ENCODE results near the gene CCDC80.

Gene CCDC80

DNA sequence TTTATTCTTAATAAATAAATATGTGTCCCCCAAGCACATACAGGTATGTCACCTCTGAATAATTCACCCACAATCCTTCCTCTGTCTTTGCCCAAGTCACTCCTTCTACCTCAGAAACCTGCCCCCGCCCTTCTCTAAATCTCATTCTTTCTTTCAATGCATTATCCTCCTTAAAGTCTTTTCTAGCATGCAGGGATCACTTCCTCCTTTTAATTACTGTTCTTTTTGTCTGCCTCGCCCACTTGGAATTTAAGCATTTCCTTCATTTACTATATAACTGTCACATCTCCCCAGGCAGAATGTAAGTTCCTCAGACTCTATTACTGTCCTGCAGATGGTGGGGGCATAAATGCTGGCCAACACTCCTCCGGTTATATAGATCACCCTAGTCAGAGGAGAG, 7.8 kb downstream of the CCDC80 start:
- DNase-seq: no peak

DNA sequence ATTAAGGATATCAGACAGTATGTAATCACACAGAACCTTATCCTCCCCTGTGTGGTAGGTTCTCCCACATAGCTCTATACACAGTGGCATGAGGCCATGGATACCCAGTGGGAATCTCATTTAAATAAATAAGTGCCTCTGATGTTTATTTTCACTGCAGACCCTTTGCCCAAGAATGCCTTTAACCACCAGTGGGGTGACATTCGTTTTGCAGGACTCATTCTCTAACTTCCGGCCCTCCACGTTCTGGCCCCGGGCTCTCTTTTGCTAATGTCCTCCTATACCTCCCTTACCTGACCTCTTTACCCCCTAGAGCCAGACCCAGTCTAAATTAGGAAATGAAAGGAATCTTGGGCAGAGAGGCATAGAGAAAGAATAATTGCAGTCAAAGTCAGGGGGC, 8.3 kb downstream of the CCDC80 start:
- DNase-seq: no peak

GRCh38 chr3:112631257-112631656, 9.7 kb downstream of the CCDC80 start:
- no peak for DNase-seq

GRCh38 chr3:112629425-112629824, 11.5 kb downstream of the CCDC80 start:
- no peak for DNase-seq

- peak; percentile 43 for DNase-seq
Observed at GRCh38 chr3:112627919-112628466, 12.9 kb downstream of the CCDC80 start.

DNA sequence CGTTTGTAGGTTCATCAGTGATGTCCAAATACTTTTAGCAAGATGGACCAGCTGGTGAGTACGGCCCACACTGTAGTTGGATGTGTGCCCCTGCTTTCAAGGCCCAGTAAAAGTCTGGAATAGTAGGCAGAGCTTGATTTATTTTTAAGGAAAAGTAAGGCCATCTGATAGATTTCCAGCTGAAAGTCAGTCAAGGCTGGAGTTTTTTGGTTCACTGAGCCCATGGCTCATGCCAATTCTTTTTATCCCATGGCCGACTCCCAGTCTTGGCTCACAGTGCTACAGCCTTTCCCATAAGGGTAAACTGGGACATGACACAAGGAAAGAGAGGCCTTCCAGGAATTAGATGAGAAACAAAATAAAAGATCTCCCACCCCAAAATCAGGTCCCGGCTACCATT, 13.5 kb downstream of the CCDC80 start:
- no peak for DNase-seq

DNA sequence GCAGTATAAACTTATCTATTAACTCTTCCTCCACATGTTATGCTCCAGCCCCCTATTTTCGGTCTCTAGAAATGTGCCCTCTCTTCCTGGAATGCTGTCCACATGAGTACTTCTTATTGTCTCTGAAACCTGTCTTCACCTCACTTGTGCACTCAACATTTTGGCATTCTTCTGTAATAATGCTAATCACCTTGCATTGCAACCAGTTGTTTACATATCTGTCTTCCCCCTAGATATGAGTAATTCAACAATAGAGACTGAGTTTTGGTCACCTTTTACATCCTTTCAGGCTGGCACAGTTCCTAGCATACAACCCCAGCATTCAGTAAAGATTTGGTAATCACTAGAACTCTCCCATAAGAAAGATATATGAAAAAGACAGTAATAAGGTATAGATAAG, 17.2 kb downstream of the CCDC80 start:
- no peak for DNase-seq

- DNase-seq: no peak
Observed at GRCh38 chr3:112623213-112623612, 17.7 kb downstream of the CCDC80 start.

DNA sequence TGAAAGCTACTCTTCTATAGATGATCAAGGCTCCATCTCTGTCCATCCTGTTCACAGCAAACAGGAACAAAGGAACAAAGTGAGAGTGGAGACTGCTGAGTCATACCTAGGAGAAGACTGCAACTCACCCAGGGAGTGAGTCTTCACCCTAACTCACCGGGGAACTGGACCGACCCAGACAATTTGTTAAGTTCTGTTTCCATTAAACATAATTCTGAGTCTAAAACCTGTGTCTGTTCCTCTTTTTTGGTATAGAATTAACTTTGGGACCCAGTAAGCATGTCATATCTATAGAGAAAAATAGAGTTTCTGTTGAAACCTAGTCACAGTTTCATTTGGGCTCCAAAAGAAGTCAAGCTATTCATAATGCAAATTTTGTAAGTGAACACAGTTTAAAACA, 21.6 kb downstream of the CCDC80 start:
- DNase-seq: no peak

DNA sequence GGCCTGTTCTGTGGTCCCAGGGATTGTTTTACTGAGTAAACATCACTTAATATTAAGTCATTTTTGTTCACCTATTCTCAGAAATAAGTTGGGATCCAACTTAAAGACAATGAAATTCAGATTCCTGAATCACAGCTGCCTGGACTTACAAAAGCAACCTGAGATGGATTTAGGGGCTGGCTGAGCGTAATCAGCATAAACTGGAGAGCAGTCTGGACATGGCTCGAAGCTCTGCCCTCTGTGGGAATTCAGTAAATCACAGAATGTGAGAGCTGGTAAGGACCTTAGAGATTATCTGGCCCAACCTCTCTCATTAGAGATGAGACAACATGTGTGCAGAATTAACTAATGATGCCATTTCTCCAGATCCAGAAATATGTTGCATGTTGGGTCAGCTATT, 23.7 kb downstream of the CCDC80 start:
- DNase-seq: no peak

- DNase-seq: no peak
Observed at GRCh38 chr3:112615989-112616731, 24.8 kb downstream of the CCDC80 start.

DNA sequence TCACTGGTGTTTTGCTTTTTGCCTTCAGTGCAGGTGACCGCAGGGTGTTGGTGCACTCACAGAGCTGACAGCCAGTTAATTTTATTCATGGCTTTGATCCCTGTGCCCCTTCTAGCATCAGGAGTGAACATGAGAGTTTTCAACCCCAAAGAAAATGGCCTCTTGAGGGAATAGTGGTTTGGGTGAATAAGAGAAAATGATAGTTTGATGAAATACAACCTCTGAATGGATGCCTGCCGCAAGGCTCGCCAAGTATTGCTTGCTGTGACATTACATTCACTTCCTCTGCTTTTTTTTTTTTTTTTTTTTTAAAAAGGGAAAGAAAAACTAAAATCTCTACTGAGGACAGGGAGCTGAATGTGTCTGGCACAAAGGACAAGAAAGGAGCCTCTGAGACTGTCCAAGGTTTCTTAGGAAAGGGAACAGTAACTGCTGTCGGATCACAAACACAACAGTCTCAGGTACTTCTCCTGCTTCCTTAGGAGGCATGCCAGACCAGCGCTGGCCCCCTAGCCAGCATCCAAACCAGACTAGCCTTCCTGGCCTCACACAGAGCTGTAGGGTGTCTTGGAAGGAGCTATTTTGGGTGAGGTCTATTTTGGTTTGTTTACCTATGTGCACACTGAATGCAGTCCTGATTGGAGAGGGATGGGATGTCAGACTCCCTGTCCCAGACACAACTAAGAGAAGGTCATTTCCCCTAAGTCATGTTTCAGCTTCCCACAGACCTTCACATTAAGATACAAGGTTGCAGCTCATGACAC, 29.0 kb downstream of the CCDC80 start:
- DNase-seq: no peak

DNA sequence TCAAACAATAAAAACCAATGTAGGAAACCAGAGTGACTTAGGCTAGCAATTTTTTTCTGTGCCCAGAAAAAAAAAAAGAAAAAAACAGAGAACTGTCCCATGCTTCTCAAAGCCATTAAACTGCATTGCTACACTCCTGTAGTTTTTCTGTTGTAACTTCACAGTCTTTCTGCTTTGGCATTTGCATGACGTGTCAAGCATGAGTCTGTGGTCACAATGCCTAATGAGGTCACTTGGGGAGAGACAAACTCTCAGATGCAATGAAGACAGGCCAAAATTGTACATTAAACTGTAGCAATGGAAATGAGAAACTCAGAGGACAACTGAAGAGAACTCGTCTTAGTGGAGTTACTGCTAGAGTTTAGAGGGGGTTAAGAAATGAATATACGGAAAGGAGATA, 30.8 kb downstream of the CCDC80 start:
- DNase-seq: no peak

DNA sequence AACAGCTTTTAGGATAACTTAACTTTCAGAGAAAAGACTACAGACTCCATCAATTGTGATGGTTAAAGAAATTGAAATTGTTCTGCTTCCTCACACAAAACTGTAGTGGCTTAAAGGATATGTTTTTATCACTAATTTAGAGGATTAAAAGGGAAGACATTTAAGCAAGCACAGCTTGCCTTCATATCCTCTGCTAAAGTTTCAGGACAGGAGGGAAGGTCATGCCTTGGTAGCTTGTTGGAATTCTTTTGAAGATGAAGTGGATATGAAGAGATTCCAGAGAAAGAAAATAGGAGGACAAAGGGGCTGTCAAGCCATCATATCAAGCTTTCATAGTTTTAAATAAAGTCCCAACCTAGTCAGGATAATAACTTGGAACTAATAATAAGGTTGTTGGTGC, 33.1 kb downstream of the CCDC80 start:
- DNase-seq: no peak

DNA sequence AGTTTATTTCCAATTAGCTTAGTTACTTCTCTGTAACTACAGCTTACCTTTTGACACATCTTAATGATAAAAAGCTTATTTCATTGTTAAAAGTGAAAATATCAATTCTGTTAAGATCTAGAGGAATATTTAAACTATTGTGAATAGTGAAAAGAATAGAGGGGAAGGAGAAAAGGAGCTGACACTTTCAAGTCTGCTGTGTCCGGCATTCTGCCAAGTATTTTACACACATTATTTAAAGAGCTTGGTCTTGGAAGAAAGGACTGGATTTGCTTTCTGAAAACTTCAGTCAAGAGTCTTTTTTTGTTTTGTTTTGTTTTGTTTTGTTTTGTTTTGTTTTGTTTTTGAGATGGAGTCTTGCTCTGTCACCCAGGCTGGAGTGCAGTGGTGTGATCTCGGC, 34.8 kb downstream of the CCDC80 start:
- DNase-seq: no peak

DNA sequence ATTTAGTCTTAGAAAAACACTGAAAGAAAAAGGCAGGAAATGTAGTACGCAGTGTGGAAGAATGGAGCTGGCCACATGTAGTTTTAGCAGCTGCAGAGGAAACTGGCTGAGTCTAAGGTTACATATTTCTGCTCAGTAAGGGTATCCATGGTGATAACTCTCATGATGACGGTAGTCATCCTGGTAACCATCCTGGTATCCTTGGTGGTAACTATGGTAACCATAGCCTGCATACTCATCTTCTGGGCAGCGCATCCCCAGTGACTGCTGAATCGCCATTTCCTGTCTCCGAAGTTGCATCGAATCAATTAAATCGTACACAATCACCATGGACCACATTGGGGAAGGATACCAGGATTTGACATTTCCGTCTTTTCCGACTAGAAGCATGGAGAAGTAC, 35.7 kb downstream of the CCDC80 start:
- DNase-seq: no peak

- DNase-seq: no peak
Observed at GRCh38 chr3:112604536-112604935, 36.4 kb downstream of the CCDC80 start.

DNA sequence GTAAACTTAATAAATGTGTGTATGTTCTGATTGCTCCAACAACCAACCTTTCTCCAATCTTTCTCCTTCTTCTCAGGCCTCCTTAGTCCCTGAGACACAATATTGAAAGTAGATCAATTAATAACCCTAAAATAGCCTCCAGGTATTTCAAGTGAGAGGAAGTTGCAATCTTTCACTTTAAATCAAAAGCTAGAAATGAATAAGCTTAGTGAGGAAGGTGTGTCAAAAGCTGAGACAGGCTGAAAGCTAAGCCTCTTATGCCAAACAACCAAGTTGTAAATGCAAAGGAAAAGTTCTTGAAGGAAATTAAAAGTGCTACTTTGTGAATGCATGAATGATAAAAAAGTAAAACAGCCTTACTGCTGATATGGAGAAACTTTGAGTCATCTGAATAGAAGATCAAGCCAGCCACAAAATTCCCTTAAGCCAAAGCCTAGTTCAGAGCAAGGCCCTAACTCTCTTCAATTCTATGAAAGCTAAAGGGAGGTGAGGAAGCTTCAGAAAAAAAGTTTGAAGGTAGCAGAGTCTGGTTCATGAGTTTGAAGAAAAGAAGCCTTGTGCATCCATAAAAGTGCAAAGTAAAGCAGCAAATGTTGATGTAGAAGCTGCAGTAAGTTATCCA, 38.6 kb downstream of the CCDC80 start:
- DNase-seq: no peak

DNA sequence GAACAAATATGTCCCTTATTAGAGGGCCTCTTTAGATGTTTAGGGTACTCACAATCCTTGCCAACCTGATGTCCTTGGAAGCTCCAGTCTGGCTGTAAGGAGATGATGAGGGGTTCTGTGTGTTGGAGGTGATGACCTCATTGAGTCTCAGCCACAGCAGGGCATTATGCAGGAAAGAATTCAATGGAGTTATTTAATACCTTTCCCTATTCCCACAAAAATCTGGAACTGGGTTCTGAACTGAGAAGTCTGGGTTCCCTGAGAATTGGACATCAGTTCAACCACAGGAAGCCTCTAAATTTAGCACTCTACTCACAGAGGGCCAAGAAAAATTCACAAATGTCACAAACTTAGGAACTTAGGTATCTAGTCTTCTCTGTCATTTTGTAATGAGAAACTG, 42.2 kb downstream of the CCDC80 start:
- no peak for DNase-seq

DNA sequence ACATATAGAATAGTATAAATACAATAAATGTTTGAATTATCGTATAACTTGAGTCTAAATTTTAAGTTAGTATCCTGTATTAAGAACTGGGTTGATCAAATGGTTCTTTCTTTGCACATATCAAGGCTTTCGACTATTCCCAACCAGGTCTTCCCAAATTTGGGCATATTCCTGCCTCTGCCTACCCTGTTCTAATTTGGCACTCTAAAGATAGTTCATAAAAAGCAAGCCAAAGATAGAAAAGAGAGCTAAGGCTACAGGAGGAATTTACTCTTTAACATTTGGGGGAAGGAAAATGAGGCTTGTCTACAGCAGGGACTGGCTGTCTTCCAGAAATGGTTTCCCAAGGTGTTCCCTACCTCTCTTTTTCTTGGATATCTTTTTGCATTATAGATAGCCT, 43.0 kb downstream of the CCDC80 start:
- no peak for DNase-seq

- DNase-seq: no peak
Observed at GRCh38 chr3:112594856-112595255, 46.1 kb downstream of the CCDC80 start.

GRCh38 chr3:112593258-112593657, 47.7 kb downstream of the CCDC80 start:
- no peak for DNase-seq

- DNase-seq: no peak
Observed at GRCh38 chr3:112587336-112587735, 53.6 kb downstream of the CCDC80 start.

- no peak for DNase-seq
Observed at GRCh38 chr3:112585782-112586181, 55.2 kb downstream of the CCDC80 start.
